GM12874 (cell line): ENCODE data around the gene STK17B.

ENCODE experiments used
- CTCF ChIP-seq: IDR thresholded peaks from 2 replicates; pipeline ENCODE4 v1.5.1; 2011; ENCODE audit warnings: low read depth, mild to moderate bottlenecking, control low read depth, low read length, moderate library complexity; ENCODE audit not compliant: insufficient read depth

Gene STK17B

GRCh38 chr2:196096264-196096663 lies 75.1 kb downstream of the STK17B start:
- no peak for TF ChIP-seq CTCF

- TF ChIP-seq CTCF = no peak
These were observed 83.2 kb downstream of the STK17B start for GRCh38 chr2:196088203-196088602.

GRCh38 chr2:196086517-196087368 lies 84.6 kb downstream of the STK17B start:
- no peak for TF ChIP-seq CTCF

GRCh38 chr2:196083601-196084000 lies 87.8 kb downstream of the STK17B start:
- TF ChIP-seq CTCF = no peak
